ENCODE data around the gene TMEM235.

Gene TMEM235

GRCh38 chr17:78230996-78231935 is at the start of gene TMEM235:
TSS of gene TMEM235 (plus strand) at chr17:78231631. CDS start at chr17:78232024, 393 bp downstream.
- peak in 20 of 56 donors; percentile 22 to 60 (median 43) for DNase-seq

- no peak for DNase-seq
Measured at GRCh38 chr17:78182504-78182903, 48.9 kb upstream of the TMEM235 start.

- DNase-seq, result no peak
Measured at GRCh38 chr17:78183916-78184315, 47.5 kb upstream of the TMEM235 start.

- no peak for DNase-seq
Measured at GRCh38 chr17:78184351-78184750, 47.1 kb upstream of the TMEM235 start.

GRCh38 chr17:78184868-78185267 is 46.6 kb upstream of the TMEM235 start:
- DNase-seq, result no peak

GRCh38 chr17:78185981-78186691 is 45.3 kb upstream of the TMEM235 start:
- DNase-seq, result no peak

- peak; percentile 51 to 97 (median 92) for DNase-seq
Measured at GRCh38 chr17:78186692-78187595, 44.5 kb upstream of the TMEM235 start, which contains the start of the genes AFMID and TK1. TSS of gene AFMID (plus strand) at chr17:78187362. CDS start at chr17:78187371, 9 bp downstream. TSS of gene TK1 (minus strand) at chr17:78187052. CDS start at chr17:78186994, 58 bp downstream.

GRCh38 chr17:78196716-78197115 is 34.7 kb upstream of the TMEM235 start:
- DNase-seq, result no peak

- DNase-seq, result peak in 24 of 56 donors; percentile 4 to 75 (median 24)
Measured at GRCh38 chr17:78197147-78197832, 34.1 kb upstream of the TMEM235 start.

- no peak for DNase-seq
Measured at GRCh38 chr17:78200451-78200850, 31.0 kb upstream of the TMEM235 start.

GRCh38 chr17:78202666-78203065 is 28.8 kb upstream of the TMEM235 start:
- DNase-seq, result no peak

GRCh38 chr17:78204387-78205123 is 26.9 kb upstream of the TMEM235 start:
- DNase-seq, result no peak

GRCh38 chr17:78205124-78205775 is 26.2 kb upstream of the TMEM235 start:
- no peak for DNase-seq

GRCh38 chr17:78206298-78206697 is 25.1 kb upstream of the TMEM235 start:
- DNase-seq, result no peak

- no peak for DNase-seq
Measured at GRCh38 chr17:78208486-78208885, 22.9 kb upstream of the TMEM235 start.

GRCh38 chr17:78210111-78210510 is 21.3 kb upstream of the TMEM235 start:
- DNase-seq, result no peak

- DNase-seq, result no peak
Measured at GRCh38 chr17:78211032-78211431, 20.4 kb upstream of the TMEM235 start.

GRCh38 chr17:78214016-78214705 is 17.3 kb upstream of the TMEM235 start, which contains the start of gene BIRC5:
TSS of gene BIRC5 (plus strand) at chr17:78214253. CDS start at chr17:78214317, 64 bp downstream.
- DNase-seq, result peak in 54 of 56 donors; percentile 28 to 94 (median 72)

Measured in amygdala (tissue), 56 donors.